Measurements from ENCODE around the gene CGNL1. TPM values are rescaled to one million over a fixed set of nuclear protein-coding genes. Genes with fewer than 3 reads are reported as not detected.
A peak's percentile ranks its signal among the peaks of the same experiment; 100 is the strongest.

CGNL1 gene
- total RNA-seq, 1 donor, result 0.90 TPM

- TF ChIP-seq CTCF (IDR thresholded peaks at IDR 0.05; ENCODE audit: insufficient read depth, low read length), result no peak
- no peak overlapping the region for H3K4me3 ChIP-seq (ENCODE audit: low read depth, low read length)
Observed at GRCh38 chr15:57563416-57563815, 187.1 kb downstream of the CGNL1 start.

GRCh38 chr15:57565311-57565710 lies 189.0 kb downstream of the CGNL1 start:
- TF ChIP-seq CTCF (IDR thresholded peaks at IDR 0.05; ENCODE audit: insufficient read depth, low read length), result no peak
- no peak for DNase-seq (ENCODE audit: low read depth)
- no peak overlapping the region for H3K4me3 ChIP-seq (ENCODE audit: low read depth, low read length)

More at GRCh38 chr15:57563416-57563815, 187.1 kb downstream of the CGNL1 start:
- DNase-seq (ENCODE audit: low read depth), result no peak

GRCh38 chr15:57566834-57567233 lies 190.5 kb downstream of the CGNL1 start:
- DNase-seq (ENCODE audit: low read depth), result no peak
- TF ChIP-seq CTCF (IDR thresholded peaks at IDR 0.05; ENCODE audit: insufficient read depth, low read length), result no peak
- no peak overlapping the region for H3K4me3 ChIP-seq (ENCODE audit: low read depth, low read length)

- DNase-seq (ENCODE audit: low read depth), result no peak
- no peak overlapping the region for H3K4me3 ChIP-seq (ENCODE audit: low read depth, low read length)
- TF ChIP-seq CTCF (IDR thresholded peaks at IDR 0.05; ENCODE audit: insufficient read depth, low read length), result no peak
Observed at GRCh38 chr15:57567891-57568290, 191.6 kb downstream of the CGNL1 start.

GRCh38 chr15:57568299-57568698 lies 192.0 kb downstream of the CGNL1 start:
- no peak for DNase-seq (ENCODE audit: low read depth)
- no peak overlapping the region for H3K4me3 ChIP-seq (ENCODE audit: low read depth, low read length)
- TF ChIP-seq CTCF (IDR thresholded peaks at IDR 0.05; ENCODE audit: insufficient read depth, low read length), result no peak

- DNase-seq (ENCODE audit: low read depth), result no peak
- no peak for TF ChIP-seq CTCF (IDR thresholded peaks at IDR 0.05; ENCODE audit: insufficient read depth, low read length)
- H3K4me3 ChIP-seq (ENCODE audit: low read depth, low read length), result no peak overlapping the region
Observed at GRCh38 chr15:57570340-57570739, 194.0 kb downstream of the CGNL1 start.

- DNase-seq (ENCODE audit: low read depth), result peak; percentile 42
- no peak for TF ChIP-seq CTCF (IDR thresholded peaks at IDR 0.05; ENCODE audit: insufficient read depth, low read length)
- no peak overlapping the region for H3K4me3 ChIP-seq (ENCODE audit: low read depth, low read length)
Observed at GRCh38 chr15:57570994-57571393, 194.7 kb downstream of the CGNL1 start.

Data from fibroblast of the aortic adventitia (primary cell).